HCT116 (cell line): Measurements from ENCODE around the gene AKAP13.

Experiments used
- CTCF ChIP-seq, 3 experiments: fragments of 200-600 bp in 1 of 3; sonication (generic) in 1 of 3; IDR thresholded peaks in 2 of 3; conservative IDR thresholded peaks in 1 of 3; 2 replicates each; pipeline ENCODE4 v1.5.1; 2012 to 2017; ENCODE audit warnings: low read depth in 2 of 3, low read length in 2 of 3, antibody characterized with exemption in 1 of 3, borderline replicate concordance in 1 of 3, control low read depth in 1 of 3, mild to moderate bottlenecking in 1 of 3, mixed read lengths in 1 of 3, mixed run types in 1 of 3, moderate library complexity in 1 of 3; ENCODE audit not compliant: insufficient read depth in 1 of 3
- EZH2 ChIP-seq: fragments of 200-600 bp; sonication (generic); IDR thresholded peaks from 2 replicates; pipeline ENCODE4 v1.6.1; 2017; ENCODE audit warnings: antibody characterized with exemption, mixed run types
- POLR2AphosphoS5 ChIP-seq: IDR thresholded peaks from 2 replicates; pipeline ENCODE4 v1.6.1; 2011; ENCODE audit warnings: mild to moderate bottlenecking, low read depth, low read length, moderate library complexity
- RAD21 ChIP-seq: IDR thresholded peaks from 2 replicates; pipeline ENCODE4 v1.6.1; 2012; ENCODE audit warnings: low read depth, mild to moderate bottlenecking
- SIN3A ChIP-seq: IDR thresholded peaks from 2 replicates; pipeline ENCODE4 v1.6.1; 2012; ENCODE audit warnings: low read depth
- YY1 ChIP-seq: IDR thresholded peaks from 2 replicates; pipeline ENCODE4 v1.6.1; 2011; ENCODE audit warnings: low read length, low read depth, moderate library complexity, mild to moderate bottlenecking; ENCODE audit not compliant: insufficient replicate concordance; ENCODE audit errors: extremely low read depth
- ZNF274 ChIP-seq: fragments of 200-500 bp; sonication (Bioruptor generic); IDR thresholded peaks from 2 replicates; pipeline ENCODE4 v1.6.1; 2014; ENCODE audit warnings: mild to moderate bottlenecking, low read depth, low read length, inconsistent platforms

DNA sequence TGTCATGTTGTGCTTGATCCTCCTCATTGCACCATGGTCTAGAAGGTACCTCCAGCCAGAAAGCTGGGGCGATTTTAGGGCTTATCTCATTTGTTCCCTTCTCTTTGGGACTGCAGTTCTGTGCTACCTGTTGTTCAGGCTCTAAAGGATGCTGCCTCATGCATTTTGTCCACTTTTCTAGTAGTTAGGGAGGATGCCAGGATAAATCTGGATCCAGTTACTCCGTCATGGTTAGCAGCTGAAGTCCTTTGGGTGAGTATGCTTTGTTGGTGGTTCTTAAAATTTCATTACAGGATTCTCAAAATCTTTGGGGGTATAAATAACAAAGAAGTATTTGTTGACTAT is 8.9 kb downstream of the AKAP13 start:
- TF ChIP-seq CTCF (IDR thresholded peaks at IDR 0.05 in 2 of 3, conservative IDR thresholded peaks at IDR 0.05 in 1 of 3; ENCODE audit: borderline replicate concordance in 1 of 3, insufficient read depth in 1 of 3, low read depth in 2 of 3, low read length in 2 of 3) (no peak), YY1 (no peak), EZH2 (no peak), ZNF274 (no peak), RAD21 (no peak), POLR2AphosphoS5 (no peak), SIN3A (no peak)
